ENCODE measurements around the gene PHGDH.
A peak's percentile ranks its signal among the peaks of the same experiment; 100 is the strongest.

The PHGDH gene

GRCh38 chr1:119712342-119713038, 756 bp downstream of the PHGDH start:
- no peaks in the 10 kb centered on the region for H3K9me3 ChIP-seq (ENCODE audit: control insufficient read depth, low read length)
- peak overlapping the region; percentile 44 to 85 for H3K4ac ChIP-seq (ENCODE audit: low read depth in 1 of 2, low read length in 2 of 2)
- H2BK12ac ChIP-seq (ENCODE audit: low read length in 2 of 2) = peak overlapping the region in 1 of 2 experiments; percentile 1
- peak overlapping the region; percentile 75 for H2AFZ ChIP-seq (ENCODE audit: low read depth, low read length)
- peak overlapping the region; percentile 66 for H4K8ac ChIP-seq (ENCODE audit: low read length)
- H3K14ac ChIP-seq (ENCODE audit: low read length in 2 of 2) = no peak overlapping the region
- H2AK5ac ChIP-seq (ENCODE audit: low read length, severe bottlenecking) = no peak overlapping the region
- H3K4me3 ChIP-seq (ENCODE audit: insufficient read depth in 1 of 2, low read depth in 1 of 2, low read length in 2 of 2) = peak overlapping the region; percentile 75 to 97
- no peak overlapping the region for H3K23ac ChIP-seq (ENCODE audit: low read length in 2 of 2)
- peaks cover 11% of the 10 kb centered on the region for H3K4me1 ChIP-seq (ENCODE audit: control insufficient read depth, insufficient read depth, low read depth, low read length)
- H2BK5ac ChIP-seq (ENCODE audit: low read depth, low read length, poor library complexity, severe bottlenecking) = no peak overlapping the region
- peak overlapping the region; percentile 48 to 88 for H3K18ac ChIP-seq (ENCODE audit: low read depth in 1 of 2, low read length in 2 of 2)
- H3K27ac ChIP-seq (ENCODE audit: low read length, poor library complexity, severe bottlenecking) = peak overlapping the region; percentile 33
- H3K79me1 ChIP-seq (replicated peaks; ENCODE audit: low read length, poor library complexity, severe bottlenecking) = peaks cover 14% of the 10 kb centered on the region
- peak; percentile 92 for DNase-seq
- H2BK15ac ChIP-seq (ENCODE audit: low read depth, poor library complexity, severe bottlenecking) = peak overlapping the region; percentile 74
- peak overlapping the region; percentile 89 for H2BK120ac ChIP-seq (ENCODE audit: low read depth, low read length)
- no peaks in the 10 kb centered on the region for H3K36me3 ChIP-seq (ENCODE audit: control insufficient read depth in 1 of 2, insufficient read depth in 2 of 2, low read depth in 1 of 2, low read length in 2 of 2)
- under 1% methylated on average over 28 of the region's 51 CpGs for WGBS
- peak overlapping the region; percentile 78 for H3K4me2 ChIP-seq (ENCODE audit: low read length, poor library complexity, severe bottlenecking)
- H3K9ac ChIP-seq (ENCODE audit: low read length) = peak overlapping the region; percentile 88
- peak overlapping the region; percentile 56 for H4K91ac ChIP-seq (ENCODE audit: low read length)
- H3K27me3 ChIP-seq (ENCODE audit: control insufficient read depth in 1 of 2, insufficient read depth in 1 of 2, low read length in 2 of 2) = peaks cover 3 to 11% of the 10 kb centered on the region in 2 experiments

GRCh38 chr1:119713039-119713748, 1.5 kb downstream of the PHGDH start:
- peak overlapping the region in 1 of 2 experiments; percentile 79 for H2BK12ac ChIP-seq (ENCODE audit: low read length in 2 of 2)
- 5% methylated on average over 16 of the region's 17 CpGs for WGBS
- no peak overlapping the region for H2AK5ac ChIP-seq (ENCODE audit: low read length, severe bottlenecking)
- peak overlapping the region; percentile 16 to 70 for H3K4me3 ChIP-seq (ENCODE audit: insufficient read depth in 1 of 2, low read depth in 1 of 2, low read length in 2 of 2)
- H4K91ac ChIP-seq (ENCODE audit: low read length) = peak overlapping the region; percentile 32
- no peak overlapping the region for H3K23ac ChIP-seq (ENCODE audit: low read length in 2 of 2)
- no peak overlapping the region for H3K27ac ChIP-seq (ENCODE audit: low read length, poor library complexity, severe bottlenecking)
- H2AFZ ChIP-seq (ENCODE audit: low read depth, low read length) = no peak overlapping the region
- no peak overlapping the region for H2BK120ac ChIP-seq (ENCODE audit: low read depth, low read length)
- H3K9ac ChIP-seq (ENCODE audit: low read length) = peak overlapping the region; percentile 82
- H3K4ac ChIP-seq (ENCODE audit: low read depth in 1 of 2, low read length in 2 of 2) = peak overlapping the region in 1 of 2 experiments; percentile 11
- no peaks in the 10 kb centered on the region for H3K36me3 ChIP-seq (ENCODE audit: control insufficient read depth in 1 of 2, insufficient read depth in 2 of 2, low read depth in 1 of 2, low read length in 2 of 2)
- H3K79me1 ChIP-seq (replicated peaks; ENCODE audit: low read length, poor library complexity, severe bottlenecking) = peaks cover 17% of the 10 kb centered on the region
- peak overlapping the region; percentile 52 for H2BK15ac ChIP-seq (ENCODE audit: low read depth, poor library complexity, severe bottlenecking)
- peak overlapping the region; percentile 49 for H3K4me2 ChIP-seq (ENCODE audit: low read length, poor library complexity, severe bottlenecking)
- no peak overlapping the region for H2BK5ac ChIP-seq (ENCODE audit: low read depth, low read length, poor library complexity, severe bottlenecking)
- H4K8ac ChIP-seq (ENCODE audit: low read length) = no peak overlapping the region
- peaks cover 11% of the 10 kb centered on the region for H3K4me1 ChIP-seq (ENCODE audit: control insufficient read depth, insufficient read depth, low read depth, low read length)
- peak; percentile 61 for DNase-seq
- H3K14ac ChIP-seq (ENCODE audit: low read length in 2 of 2) = no peak overlapping the region
- peak overlapping the region; percentile 71 to 73 for H3K18ac ChIP-seq (ENCODE audit: low read depth in 1 of 2, low read length in 2 of 2)
- H3K27me3 ChIP-seq (ENCODE audit: control insufficient read depth in 1 of 2, insufficient read depth in 1 of 2, low read length in 2 of 2) = peaks cover 3 to 11% of the 10 kb centered on the region in 2 experiments
- no peaks in the 10 kb centered on the region for H3K9me3 ChIP-seq (ENCODE audit: control insufficient read depth, low read length)

GRCh38 chr1:119713749-119714456, 2.2 kb downstream of the PHGDH start:
- H4K91ac ChIP-seq (ENCODE audit: low read length) = no peak overlapping the region
- H2AFZ ChIP-seq (ENCODE audit: low read depth, low read length) = no peak overlapping the region
- WGBS = 29% methylated on average over 5 of the region's 6 CpGs

More at GRCh38 chr1:119713749-119714456, 2.2 kb downstream of the PHGDH start:
- Histone ChIP-seq H3K14ac (ENCODE audit: low read length in 2 of 2) (no peak overlapping the region), H2AK5ac (ENCODE audit: low read length, severe bottlenecking) (no peak overlapping the region), H3K36me3 (ENCODE audit: control insufficient read depth in 1 of 2, insufficient read depth in 2 of 2, low read depth in 1 of 2, low read length in 2 of 2) (no peaks in the 10 kb centered on the region), H2BK15ac (ENCODE audit: low read depth, poor library complexity, severe bottlenecking) (peak overlapping the region; percentile 57), H4K8ac (ENCODE audit: low read length) (peak overlapping the region; percentile 76), H3K4me1 (ENCODE audit: control insufficient read depth, insufficient read depth, low read depth, low read length) (peaks cover 11% of the 10 kb centered on the region), H3K27me3 (ENCODE audit: control insufficient read depth in 1 of 2, insufficient read depth in 1 of 2, low read length in 2 of 2) (peaks cover 2 to 6% of the 10 kb centered on the region in 2 experiments), H3K27ac (ENCODE audit: low read length, poor library complexity, severe bottlenecking) (no peak overlapping the region), H3K4me2 (ENCODE audit: low read length, poor library complexity, severe bottlenecking) (no peak overlapping the region), H3K9me3 (ENCODE audit: control insufficient read depth, low read length) (no peaks in the 10 kb centered on the region), H2BK120ac (ENCODE audit: low read depth, low read length) (no peak overlapping the region), H2BK5ac (ENCODE audit: low read depth, low read length, poor library complexity, severe bottlenecking) (no peak overlapping the region), H3K79me1 (replicated peaks; ENCODE audit: low read length, poor library complexity, severe bottlenecking) (peaks cover 21% of the 10 kb centered on the region), H3K4ac (ENCODE audit: low read depth in 1 of 2, low read length in 2 of 2) (no peak overlapping the region), H2BK12ac (ENCODE audit: low read length in 2 of 2) (peak overlapping the region in 1 of 2 experiments; percentile 17), H3K23ac (ENCODE audit: low read length in 2 of 2) (no peak overlapping the region), H3K4me3 (ENCODE audit: insufficient read depth in 1 of 2, low read depth in 1 of 2, low read length in 2 of 2) (peak overlapping the region in 1 of 2 experiments; percentile 70), H3K18ac (ENCODE audit: low read depth in 1 of 2, low read length in 2 of 2) (no peak overlapping the region), H3K9ac (ENCODE audit: low read length) (peak overlapping the region; percentile 82)
- peak; percentile 30 for DNase-seq
